HFFc6 (cell line): Measurements from ENCODE around the gene NELFCD. TPM values are rescaled to one million over a fixed set of nuclear protein-coding genes. Genes with fewer than 3 reads are reported as not detected.

Experiments used
- DNase-seq: peaks from one replicate; pipeline ENCODE4 v3.0.0-alpha.2; 2018
- H3K27ac Mint-ChIP-seq: 2 replicates; pipeline ENCODE4 v1.8.0; 2020; ENCODE audit warnings: mild to moderate bottlenecking, mixed read lengths
- H3K27me3 Mint-ChIP-seq: 2 replicates; pipeline ENCODE4 v1.8.0; 2021; ENCODE audit warnings: mild to moderate bottlenecking, moderate library complexity, mixed read lengths; ENCODE audit not compliant: insufficient read depth
- H3K36me3 Mint-ChIP-seq: 2 replicates; pipeline ENCODE4 v1.8.0; 2021; ENCODE audit warnings: low read depth, mixed read lengths
- H3K4me1 Mint-ChIP-seq: 2 replicates; pipeline ENCODE4 v1.8.0; 2020; ENCODE audit warnings: low read depth, mixed read lengths
- H3K4me3 Mint-ChIP-seq: 2 replicates; pipeline ENCODE4 v1.8.0; 2020; ENCODE audit warnings: mild to moderate bottlenecking, moderate library complexity, mixed read lengths
- H3K9me3 Mint-ChIP-seq: 2 replicates; pipeline ENCODE4 v1.8.0; 2020; ENCODE audit warnings: mild to moderate bottlenecking, mixed read lengths
- total RNA-seq, 6 experiments: library from RNA; stranded (reverse); fragmentation: NEBNext Ultra II Directional; extraction: Animal tissue kit (Norgen Biotek cat#: 25700); gene quantifications; 2 replicates in 1 of 6; 3 replicates in 5 of 6; pipeline ENCODE4 v1.2.3, GENCODE V29; 2021
- TF ChIP-seq, protein P1 (sequence below): fragments of 200-600 bp; sonication (generic); IDR thresholded peaks from 2 replicates; pipeline ENCODE4 v1.5.0; 2021; ENCODE audit warnings: antibody characterized with exemption, mild to moderate bottlenecking

The NELFCD gene
- total RNA-seq, 6 experiments from 2014 or later = 52.3 to 64.0 (median 62.1) TPM

DNA sequence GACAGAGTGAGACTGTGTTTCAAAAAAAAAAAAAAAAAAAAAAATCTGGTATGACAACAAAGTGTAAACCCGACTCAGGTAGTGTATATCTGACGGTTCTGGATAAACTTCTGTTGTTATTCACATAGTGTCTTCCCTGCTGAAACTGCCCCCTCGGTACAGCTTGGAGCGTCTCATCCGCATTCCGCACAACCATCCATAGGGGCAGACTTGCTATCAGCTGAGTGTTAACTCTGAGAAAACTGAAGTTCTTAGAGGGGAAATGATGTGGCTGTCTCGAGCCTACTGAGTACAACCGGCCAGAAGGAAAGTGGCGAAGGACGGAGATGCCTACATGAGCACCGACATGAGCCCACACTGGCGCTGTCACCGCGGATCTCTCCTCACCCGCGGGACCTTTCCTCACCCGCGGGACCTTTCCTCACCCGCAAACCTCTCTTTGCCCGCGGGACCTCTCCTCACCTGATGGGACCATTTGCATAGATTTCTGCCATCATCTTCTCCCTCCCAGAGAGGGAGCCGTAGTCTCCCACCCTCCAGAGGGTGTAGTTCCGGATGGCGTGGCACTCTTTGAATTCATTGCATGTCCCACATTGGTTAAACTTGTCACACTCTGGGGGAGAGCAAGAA lies 16.2 kb downstream of the NELFCD start:
- Mint-ChIP-seq H3K4me3 (no peak overlapping the region), H3K36me3 (peaks cover 33% of the 10 kb centered on the region), H3K4me1 (no peaks in the 10 kb centered on the region), H3K27me3 (peaks cover 5% of the 10 kb centered on the region; the same call in 1 of the 2 replicates), H3K27ac (no peak overlapping the region), H3K9me3 (no peaks in the 10 kb centered on the region)
- TF ChIP-seq, protein P1, sequence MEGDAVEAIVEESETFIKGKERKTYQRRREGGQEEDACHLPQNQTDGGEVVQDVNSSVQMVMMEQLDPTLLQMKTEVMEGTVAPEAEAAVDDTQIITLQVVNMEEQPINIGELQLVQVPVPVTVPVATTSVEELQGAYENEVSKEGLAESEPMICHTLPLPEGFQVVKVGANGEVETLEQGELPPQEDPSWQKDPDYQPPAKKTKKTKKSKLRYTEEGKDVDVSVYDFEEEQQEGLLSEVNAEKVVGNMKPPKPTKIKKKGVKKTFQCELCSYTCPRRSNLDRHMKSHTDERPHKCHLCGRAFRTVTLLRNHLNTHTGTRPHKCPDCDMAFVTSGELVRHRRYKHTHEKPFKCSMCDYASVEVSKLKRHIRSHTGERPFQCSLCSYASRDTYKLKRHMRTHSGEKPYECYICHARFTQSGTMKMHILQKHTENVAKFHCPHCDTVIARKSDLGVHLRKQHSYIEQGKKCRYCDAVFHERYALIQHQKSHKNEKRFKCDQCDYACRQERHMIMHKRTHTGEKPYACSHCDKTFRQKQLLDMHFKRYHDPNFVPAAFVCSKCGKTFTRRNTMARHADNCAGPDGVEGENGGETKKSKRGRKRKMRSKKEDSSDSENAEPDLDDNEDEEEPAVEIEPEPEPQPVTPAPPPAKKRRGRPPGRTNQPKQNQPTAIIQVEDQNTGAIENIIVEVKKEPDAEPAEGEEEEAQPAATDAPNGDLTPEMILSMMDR = no peak
- no peak for DNase-seq

DNA sequence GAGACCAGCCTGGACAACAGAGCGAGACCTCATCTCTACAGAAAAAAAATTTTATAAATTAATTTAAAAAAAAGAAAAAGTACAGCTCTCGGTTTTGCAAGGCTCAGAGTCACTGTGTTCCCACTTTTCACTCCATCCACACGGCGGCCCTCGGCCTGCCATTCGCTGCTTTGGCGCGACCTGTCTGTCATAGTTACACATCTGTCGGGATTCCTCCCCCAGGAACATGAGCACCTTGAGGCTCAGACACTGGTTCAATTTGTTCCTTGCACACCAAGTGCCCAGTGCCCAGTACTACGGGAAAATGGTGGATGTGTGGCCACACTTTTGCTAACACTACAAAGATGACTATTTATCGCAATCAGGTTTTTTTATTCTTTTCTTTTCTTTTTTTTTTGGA lies 17.6 kb downstream of the NELFCD start:
- TF ChIP-seq, protein P1 = no peak
- peaks cover 5% of the 10 kb centered on the region; the same call in 1 of the 2 replicates for H3K27me3 Mint-ChIP-seq
- H3K4me3 Mint-ChIP-seq = no peak overlapping the region

DNA sequence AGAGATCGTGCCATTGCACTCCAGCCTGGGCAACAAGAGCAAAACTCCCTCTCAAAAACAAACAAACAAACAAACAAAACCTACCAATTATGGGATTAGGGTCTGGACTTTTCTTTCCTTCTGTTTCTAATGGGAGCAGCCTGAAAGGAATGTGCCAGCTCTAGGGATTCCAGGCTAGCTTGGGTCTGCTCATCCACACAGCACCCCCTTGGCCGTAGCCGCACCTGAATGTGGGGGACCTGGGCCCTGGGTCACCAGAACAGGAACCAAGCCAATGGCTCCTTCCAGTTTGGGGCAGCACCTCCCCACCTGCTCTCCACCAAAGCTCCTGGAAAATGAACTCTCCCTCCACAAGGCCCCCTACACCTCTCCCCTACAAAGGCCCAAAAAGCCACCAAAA lies 19.3 kb downstream of the NELFCD start:
- Mint-ChIP-seq H3K4me1 (peaks cover 11% of the 10 kb centered on the region), H3K27me3 (peaks cover 2% of the 10 kb centered on the region)
- TF ChIP-seq, protein P1 = no peak

More for the DNA sequence above, 17.6 kb downstream of the NELFCD start:
- peaks cover 33% of the 10 kb centered on the region for H3K36me3 Mint-ChIP-seq
- no peaks in the 10 kb centered on the region for H3K9me3 Mint-ChIP-seq
- no peak for DNase-seq
- no peaks in the 10 kb centered on the region for H3K4me1 Mint-ChIP-seq
- H3K27ac Mint-ChIP-seq = no peak overlapping the region

DNA sequence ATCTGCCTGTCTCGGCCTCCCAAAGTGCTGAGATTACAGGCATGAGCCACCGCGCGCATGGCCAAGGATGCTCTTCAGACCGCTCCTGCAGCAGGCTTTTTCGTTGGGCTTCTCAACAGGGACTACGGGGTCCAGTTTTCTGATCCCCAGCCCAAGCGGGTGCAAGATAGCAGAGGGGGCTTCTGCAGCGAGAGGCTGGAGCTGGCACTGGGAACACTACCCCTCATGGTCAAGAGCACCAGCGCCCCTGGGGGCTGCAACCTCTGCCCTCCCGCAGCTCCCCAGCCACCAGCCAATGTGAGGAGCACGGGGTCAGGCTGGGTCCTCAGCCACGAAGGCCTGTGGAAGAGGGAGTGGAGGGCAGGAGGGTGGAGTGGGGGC lies 20.0 kb downstream of the NELFCD start:
- DNase-seq = no peak
- H3K36me3 Mint-ChIP-seq = peaks cover 29% of the 10 kb centered on the region
- no peak overlapping the region for H3K27ac Mint-ChIP-seq
- H3K4me1 Mint-ChIP-seq = peaks cover 18% of the 10 kb centered on the region
- no peaks in the 10 kb centered on the region; the same call in none of the 2 replicates for H3K27me3 Mint-ChIP-seq
- TF ChIP-seq, protein P1 = no peak
- H3K4me3 Mint-ChIP-seq = no peak overlapping the region
- no peaks in the 10 kb centered on the region for H3K9me3 Mint-ChIP-seq

More for the DNA sequence above, 19.3 kb downstream of the NELFCD start:
- no peak for DNase-seq
- H3K4me3 Mint-ChIP-seq = no peak overlapping the region
- H3K9me3 Mint-ChIP-seq = no peaks in the 10 kb centered on the region
- peaks cover 34% of the 10 kb centered on the region for H3K36me3 Mint-ChIP-seq
- no peak overlapping the region for H3K27ac Mint-ChIP-seq

DNA sequence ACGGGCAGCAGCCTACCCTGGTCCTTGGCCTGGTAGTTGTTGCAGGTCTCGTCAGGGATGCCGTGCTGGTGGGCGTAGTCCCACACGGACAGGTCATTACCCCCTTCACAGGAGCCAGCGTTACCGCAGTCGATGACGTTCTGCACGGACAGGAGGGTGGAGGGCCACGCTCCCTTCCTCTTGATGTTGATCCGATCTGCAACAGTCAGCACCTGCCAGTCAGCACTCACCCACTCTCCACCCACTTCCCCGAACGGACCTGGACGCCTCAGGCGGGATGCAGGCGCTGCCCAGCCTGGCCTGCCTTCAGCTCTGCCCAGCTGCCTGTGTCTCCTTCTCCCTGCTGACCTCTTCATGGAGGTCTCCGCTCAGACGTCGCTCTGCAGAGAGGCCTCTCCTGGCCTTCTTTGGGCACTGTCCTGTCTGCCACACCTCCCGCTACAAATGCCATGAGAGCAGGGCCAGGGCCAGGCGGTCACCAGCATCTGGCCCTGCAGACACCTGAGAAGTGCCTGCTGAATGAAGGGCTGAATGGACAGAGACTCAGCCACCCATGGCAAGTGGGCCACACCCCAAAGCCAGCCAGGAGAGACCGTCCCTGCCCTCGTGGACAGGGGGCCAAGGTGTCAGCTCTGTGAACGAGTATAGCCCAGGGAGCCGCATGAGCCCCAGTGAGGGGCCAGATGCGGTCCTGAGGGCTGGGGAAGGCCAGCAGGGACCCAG lies 20.6 kb downstream of the NELFCD start:
- Mint-ChIP-seq H3K27me3 (no peaks in the 10 kb centered on the region; the same call in none of the 2 replicates), H3K27ac (no peak overlapping the region), H3K9me3 (no peaks in the 10 kb centered on the region), H3K4me3 (no peak overlapping the region), H3K4me1 (peaks cover 20% of the 10 kb centered on the region), H3K36me3 (peaks cover 24% of the 10 kb centered on the region)
- TF ChIP-seq, protein P1 = no peak
- DNase-seq = no peak
